GM18867 (cell line): Measurements from ENCODE around the gene SARS2.

Experiments used
- ATAC-seq: cut with Tn5 transposase; IDR thresholded peaks from one replicate; pipeline ENCODE4 v1.9.1; 2021; ENCODE audit warnings: mild to moderate bottlenecking, moderate library complexity; ENCODE audit not compliant: unreplicated experiment

SARS2 gene

DNA sequence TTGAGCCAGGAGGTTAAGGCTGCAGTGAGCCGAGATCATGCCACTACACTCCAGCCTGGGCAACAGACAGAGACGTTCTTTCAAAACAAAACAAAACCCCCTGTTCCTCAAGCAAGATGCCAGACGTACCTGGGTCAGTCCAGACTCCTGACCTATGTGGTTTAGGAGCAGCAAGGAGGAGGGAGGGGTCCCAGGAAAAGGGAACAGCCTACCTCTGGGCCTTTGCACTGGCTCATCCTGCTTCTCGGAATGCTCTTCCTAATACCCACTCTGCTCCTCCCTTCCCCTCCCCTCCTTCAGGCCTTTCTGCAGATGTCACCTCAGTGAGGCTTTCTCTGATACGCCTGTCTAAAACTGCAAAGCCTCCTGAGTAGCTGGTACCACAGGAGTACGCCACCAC, 62.0 kb downstream of the SARS2 start:
- no peak for ATAC-seq

- ATAC-seq = no peak
These were observed 63.3 kb downstream of the SARS2 start for GRCh38 chr19:38867171-38867780.
